Skeletal muscle tissue (tissue), 4 donors: ENCODE data around the gene IRF6. TPM values are rescaled to one million over a fixed set of nuclear protein-coding genes. Genes with fewer than 3 reads are reported as not detected.

Experiments used
- H3K27ac ChIP-seq: one replicate; pipeline ENCODE4 v1.7.0; 2013; ENCODE audit warnings: mild to moderate bottlenecking, low read depth, low read length, inconsistent platforms
- H3K27me3 ChIP-seq, 3 donors: one replicate each; pipeline ENCODE4 v1.7.0; 2013; ENCODE audit warnings: low read length in 3 of 3; ENCODE audit not compliant: control insufficient read depth in 3 of 3, insufficient read depth in 3 of 3
- H3K36me3 ChIP-seq, 3 donors: one replicate each; pipeline ENCODE4 v1.7.0; 2013; ENCODE audit warnings: low read length in 3 of 3; ENCODE audit not compliant: control insufficient read depth in 3 of 3, insufficient read depth in 3 of 3
- H3K4me1 ChIP-seq, 3 donors: one replicate each; pipeline ENCODE4 v1.7.0; 2013; ENCODE audit warnings: low read length in 3 of 3, mild to moderate bottlenecking in 3 of 3; ENCODE audit not compliant: control insufficient read depth in 3 of 3, insufficient read depth in 3 of 3
- H3K4me3 ChIP-seq, 3 donors: one replicate each; pipeline ENCODE4 v1.7.0; 2013; ENCODE audit warnings: low read length in 3 of 3
- H3K9ac ChIP-seq, 3 donors: one replicate each; pipeline ENCODE4 v1.7.0; 2013; ENCODE audit warnings: low read length in 3 of 3, mild to moderate bottlenecking in 3 of 3, moderate library complexity in 2 of 3, low read depth in 1 of 3
- H3K9me3 ChIP-seq, 3 donors: one replicate each; pipeline ENCODE4 v1.7.0; 2013; ENCODE audit warnings: low read length in 3 of 3; ENCODE audit not compliant: control insufficient read depth in 3 of 3
- total RNA-seq: library from RNA; depleted of rRNA; stranded (reverse); fragments of >200 nt; gene quantifications from one replicate; pipeline ENCODE4 v1.2.3, GENCODE V29; 2014
- donor health status: Osteomylitis.

The IRF6 gene
- total RNA-seq, 1 donor from 2014 or later, result 0.52 TPM

- Histone ChIP-seq H3K4me1 (peaks cover 11 to 23% (median 13%) of the 10 kb centered on the region in 3 donors), H3K36me3 (peaks cover 0 to 3% (median 0%) of the 10 kb centered on the region in 3 donors), H3K4me3 (peak overlapping the region; percentile 71 to 95 (median 87)), H3K27ac (no peak overlapping the region), H3K9me3 (no peaks in the 10 kb centered on the region), H3K27me3 (peaks cover 0 to 3% (median 0%) of the 10 kb centered on the region in 3 donors), H3K9ac (peak overlapping the region; percentile 78 to 92 (median 92))
Observed at GRCh38 chr1:209783386-209783785, 22.6 kb downstream of the IRF6 start.

- Histone ChIP-seq H3K4me1 (peaks cover 10 to 20% (median 11%) of the 10 kb centered on the region in 3 donors), H3K36me3 (peaks cover 0 to 3% (median 0%) of the 10 kb centered on the region in 3 donors)
Observed at GRCh38 chr1:209780268-209780667, 25.7 kb downstream of the IRF6 start.

GRCh38 chr1:209778102-209778501 is 27.8 kb downstream of the IRF6 start:
- Histone ChIP-seq H3K4me3 (no peak overlapping the region), H3K36me3 (peaks cover 0 to 3% (median 0%) of the 10 kb centered on the region in 3 donors), H3K9me3 (no peaks in the 10 kb centered on the region)

More at GRCh38 chr1:209780268-209780667, 25.7 kb downstream of the IRF6 start:
- H3K4me3 ChIP-seq, result no peak overlapping the region
- no peak overlapping the region for H3K9ac ChIP-seq
- no peak overlapping the region for H3K27ac ChIP-seq
- no peaks in the 10 kb centered on the region for H3K9me3 ChIP-seq
- H3K27me3 ChIP-seq, result no peaks in the 10 kb centered on the region

GRCh38 chr1:209777587-209777986 is 28.4 kb downstream of the IRF6 start:
- H3K4me3 ChIP-seq, result no peak overlapping the region
- H3K27me3 ChIP-seq, result no peaks in the 10 kb centered on the region
- peaks cover 0 to 2% (median 0%) of the 10 kb centered on the region in 3 donors for H3K4me1 ChIP-seq
- H3K9ac ChIP-seq, result no peak overlapping the region
- peaks cover 0 to 3% (median 0%) of the 10 kb centered on the region in 3 donors for H3K36me3 ChIP-seq
- H3K9me3 ChIP-seq, result no peaks in the 10 kb centered on the region
- H3K27ac ChIP-seq, result no peak overlapping the region

More at GRCh38 chr1:209778102-209778501, 27.8 kb downstream of the IRF6 start:
- no peaks in the 10 kb centered on the region for H3K27me3 ChIP-seq
- H3K27ac ChIP-seq, result no peak overlapping the region
- H3K4me1 ChIP-seq, result peaks cover 0 to 7% (median 1%) of the 10 kb centered on the region in 3 donors
- no peak overlapping the region for H3K9ac ChIP-seq

- H3K36me3 ChIP-seq, result no peaks in the 10 kb centered on the region
- H3K4me3 ChIP-seq, result no peak overlapping the region
- no peaks in the 10 kb centered on the region for H3K9me3 ChIP-seq
- no peaks in the 10 kb centered on the region for H3K27me3 ChIP-seq
- no peak overlapping the region for H3K27ac ChIP-seq
- H3K9ac ChIP-seq, result no peak overlapping the region
- H3K4me1 ChIP-seq, result peaks cover 0 to 9% (median 5%) of the 10 kb centered on the region in 3 donors
Observed at GRCh38 chr1:209775678-209776077, 30.3 kb downstream of the IRF6 start.

GRCh38 chr1:209774592-209774991 is 31.4 kb downstream of the IRF6 start:
- peaks cover 0 to 15% (median 15%) of the 10 kb centered on the region in 3 donors for H3K4me1 ChIP-seq
- no peaks in the 10 kb centered on the region for H3K36me3 ChIP-seq
- no peak overlapping the region for H3K27ac ChIP-seq
- no peaks in the 10 kb centered on the region for H3K9me3 ChIP-seq
- H3K27me3 ChIP-seq, result no peaks in the 10 kb centered on the region
- no peak overlapping the region for H3K4me3 ChIP-seq
- H3K9ac ChIP-seq, result no peak overlapping the region

- Histone ChIP-seq H3K9me3 (no peaks in the 10 kb centered on the region), H3K27me3 (no peaks in the 10 kb centered on the region), H3K9ac (no peak overlapping the region), H3K27ac (no peak overlapping the region), H3K36me3 (no peaks in the 10 kb centered on the region), H3K4me1 (peaks cover 7 to 25% (median 22%) of the 10 kb centered on the region in 3 donors), H3K4me3 (no peak overlapping the region)
Observed at GRCh38 chr1:209772126-209772525, 33.8 kb downstream of the IRF6 start.

GRCh38 chr1:209770636-209771415 is 35.1 kb downstream of the IRF6 start:
- H3K4me3 ChIP-seq, result no peak overlapping the region
- no peaks in the 10 kb centered on the region for H3K27me3 ChIP-seq
- peaks cover 7 to 25% (median 22%) of the 10 kb centered on the region in 3 donors for H3K4me1 ChIP-seq

GRCh38 chr1:209769971-209770370 is 36.0 kb downstream of the IRF6 start:
- H3K4me3 ChIP-seq, result peak overlapping the region in 1 of 3 donors; percentile 35

More at GRCh38 chr1:209770636-209771415, 35.1 kb downstream of the IRF6 start:
- no peaks in the 10 kb centered on the region for H3K9me3 ChIP-seq
- H3K9ac ChIP-seq, result no peak overlapping the region
- H3K27ac ChIP-seq, result no peak overlapping the region
- H3K36me3 ChIP-seq, result no peaks in the 10 kb centered on the region

More at GRCh38 chr1:209769971-209770370, 36.0 kb downstream of the IRF6 start:
- Histone ChIP-seq H3K9me3 (no peaks in the 10 kb centered on the region), H3K4me1 (peaks cover 7 to 25% (median 22%) of the 10 kb centered on the region in 3 donors), H3K9ac (no peak overlapping the region), H3K27me3 (no peaks in the 10 kb centered on the region), H3K27ac (peak overlapping the region; percentile 52), H3K36me3 (no peaks in the 10 kb centered on the region)
